ENCODE data around the gene GAS7.

GAS7 gene

GRCh38 chr17:10170233-10170632 lies 28.2 kb downstream of the GAS7 start:
- no peak for DNase-seq

DNA sequence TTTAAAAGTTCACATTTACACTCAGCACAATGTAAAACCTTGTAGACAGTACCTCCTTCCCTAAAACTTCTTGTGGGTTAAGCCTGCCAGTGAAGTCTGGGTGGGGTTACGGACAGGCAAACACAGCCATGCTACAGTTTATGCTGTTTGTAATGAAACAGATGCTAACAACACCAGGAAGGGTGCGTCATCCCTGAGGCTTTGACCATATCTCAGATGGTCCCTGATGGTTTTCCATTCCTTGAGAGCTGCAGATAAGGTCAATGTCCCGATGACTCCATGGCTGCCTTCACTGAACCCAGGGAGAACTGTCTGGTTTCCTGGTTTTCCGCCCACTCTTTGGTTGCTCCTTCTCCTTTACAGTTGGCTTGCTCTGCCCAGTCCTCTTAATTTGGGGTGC lies 29.1 kb downstream of the GAS7 start:
- no peak for DNase-seq

DNA sequence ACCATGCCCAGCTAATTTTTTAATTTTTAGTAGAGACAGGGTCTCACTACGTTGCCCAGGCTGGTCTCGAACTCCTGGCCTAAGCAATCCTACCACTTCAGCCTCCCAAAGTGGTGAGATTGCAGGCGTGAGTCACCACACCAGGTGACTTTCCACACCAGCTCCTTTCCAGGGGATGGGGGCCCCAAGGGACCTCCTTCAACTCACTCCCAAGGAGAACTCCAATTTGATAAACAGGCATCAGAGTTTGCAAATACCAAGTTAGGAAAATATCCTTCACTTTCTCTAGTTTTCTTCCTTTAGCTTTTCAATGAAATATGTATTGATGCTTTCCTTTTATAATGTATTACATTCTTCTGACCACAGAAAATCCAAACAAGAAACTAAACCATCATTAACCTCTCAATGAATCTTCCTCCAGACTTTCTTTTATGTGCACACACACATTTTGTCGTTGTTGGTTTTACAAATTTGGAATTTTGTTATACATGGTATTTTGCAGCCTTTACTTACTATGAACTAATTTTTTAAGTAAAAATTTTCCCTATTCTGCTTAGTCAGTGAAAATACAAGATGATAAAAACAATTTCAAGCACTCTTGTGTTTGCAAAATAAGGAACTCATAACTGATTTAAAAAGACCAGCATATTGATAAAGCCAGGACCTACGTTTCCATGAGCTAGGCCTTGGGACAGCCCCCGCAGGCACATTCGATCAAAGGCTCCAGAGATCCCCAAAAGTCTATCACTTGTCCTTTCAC lies 32.0 kb downstream of the GAS7 start:
- DNase-seq, result no peak

- no peak for DNase-seq
Measured at GRCh38 chr17:10162096-10162495, 36.3 kb downstream of the GAS7 start.

DNA sequence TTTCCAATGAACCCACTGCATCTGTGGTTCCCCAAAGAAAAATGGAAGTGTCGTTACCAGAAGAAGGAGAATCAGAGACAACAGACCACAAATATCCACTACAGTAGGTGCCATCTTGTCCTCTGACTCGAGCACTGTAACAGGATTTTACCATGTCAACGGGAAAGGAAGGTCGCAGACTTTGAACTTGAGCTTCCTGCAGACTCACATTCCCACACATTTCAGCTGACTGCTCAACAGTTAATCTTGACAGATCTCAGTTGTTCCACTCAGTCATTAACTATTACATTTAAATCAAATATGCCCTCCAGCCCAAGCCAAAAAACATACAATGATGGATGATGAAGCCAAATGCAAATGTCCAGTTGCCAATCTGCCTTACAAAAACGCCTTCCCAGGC lies 37.0 kb downstream of the GAS7 start:
- DNase-seq, result no peak

DNA sequence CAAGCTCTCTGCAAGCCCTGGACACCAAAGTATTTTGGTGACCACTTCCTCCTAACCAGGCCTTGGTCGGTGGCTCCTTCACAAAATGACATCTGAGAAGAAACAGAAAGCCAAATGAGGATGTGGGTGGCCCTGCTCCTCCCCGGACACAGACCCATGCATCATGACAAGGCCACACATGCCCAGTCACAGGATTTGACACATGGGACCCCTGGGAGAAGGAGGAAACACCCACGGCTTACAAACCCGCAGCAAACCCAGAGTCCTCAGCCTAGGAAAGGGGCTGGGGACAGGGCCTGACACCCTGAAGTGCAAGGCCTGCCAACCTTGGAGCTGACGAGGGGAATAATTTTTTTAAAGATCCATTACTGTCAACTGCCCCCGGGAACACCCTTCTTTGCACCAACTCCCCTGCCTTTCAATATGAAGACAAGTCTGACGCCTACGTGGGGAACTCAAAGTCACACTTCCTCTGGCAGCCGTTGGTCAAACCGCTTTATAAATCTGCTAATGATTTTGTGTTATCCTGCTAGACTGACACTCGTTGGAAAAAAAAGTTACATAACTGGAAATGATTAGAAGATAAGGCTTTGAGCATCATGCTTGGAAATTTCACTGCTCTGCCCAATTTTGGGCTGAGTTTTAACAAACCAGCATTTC lies 41.3 kb downstream of the GAS7 start:
- no peak for DNase-seq

DNA sequence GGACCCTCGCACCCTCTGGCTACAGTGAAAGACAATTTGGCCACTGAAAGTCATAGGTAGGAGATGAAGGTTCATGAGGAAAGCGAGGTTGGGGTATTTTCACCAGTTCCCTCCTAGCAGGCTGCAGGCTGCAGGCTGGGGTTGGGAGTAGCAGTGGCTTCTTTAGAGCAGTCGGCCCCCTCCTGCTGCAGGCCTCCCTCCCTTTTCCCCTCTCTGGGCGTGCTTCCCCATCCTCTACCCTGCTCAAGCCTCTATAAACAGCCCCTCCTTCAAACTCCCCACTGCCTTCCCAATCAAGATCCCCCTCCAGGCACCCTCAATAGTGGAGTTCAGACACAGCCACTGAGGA lies 41.8 kb downstream of the GAS7 start:
- DNase-seq, result no peak

DNA sequence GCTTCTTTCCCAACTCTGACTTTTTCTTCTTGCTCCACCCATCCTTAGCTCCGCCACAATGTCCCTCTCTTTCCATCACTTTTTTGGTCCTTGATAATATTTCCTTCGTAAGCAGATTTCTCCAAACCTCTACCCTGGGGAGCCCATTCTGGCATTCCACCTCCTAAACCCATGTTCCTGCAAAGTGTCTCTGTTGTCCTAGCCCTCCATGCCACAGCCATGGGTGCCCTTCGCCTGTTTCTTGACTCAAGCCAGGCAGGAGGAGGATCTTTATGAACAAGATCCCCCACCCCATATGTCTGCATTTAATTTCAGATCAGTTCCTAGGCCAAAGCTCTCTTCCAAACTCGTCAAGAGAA lies 42.4 kb downstream of the GAS7 start:
- DNase-seq, result no peak

- DNase-seq, result no peak
Measured at GRCh38 chr17:10155371-10156076, 42.9 kb downstream of the GAS7 start.

DNA sequence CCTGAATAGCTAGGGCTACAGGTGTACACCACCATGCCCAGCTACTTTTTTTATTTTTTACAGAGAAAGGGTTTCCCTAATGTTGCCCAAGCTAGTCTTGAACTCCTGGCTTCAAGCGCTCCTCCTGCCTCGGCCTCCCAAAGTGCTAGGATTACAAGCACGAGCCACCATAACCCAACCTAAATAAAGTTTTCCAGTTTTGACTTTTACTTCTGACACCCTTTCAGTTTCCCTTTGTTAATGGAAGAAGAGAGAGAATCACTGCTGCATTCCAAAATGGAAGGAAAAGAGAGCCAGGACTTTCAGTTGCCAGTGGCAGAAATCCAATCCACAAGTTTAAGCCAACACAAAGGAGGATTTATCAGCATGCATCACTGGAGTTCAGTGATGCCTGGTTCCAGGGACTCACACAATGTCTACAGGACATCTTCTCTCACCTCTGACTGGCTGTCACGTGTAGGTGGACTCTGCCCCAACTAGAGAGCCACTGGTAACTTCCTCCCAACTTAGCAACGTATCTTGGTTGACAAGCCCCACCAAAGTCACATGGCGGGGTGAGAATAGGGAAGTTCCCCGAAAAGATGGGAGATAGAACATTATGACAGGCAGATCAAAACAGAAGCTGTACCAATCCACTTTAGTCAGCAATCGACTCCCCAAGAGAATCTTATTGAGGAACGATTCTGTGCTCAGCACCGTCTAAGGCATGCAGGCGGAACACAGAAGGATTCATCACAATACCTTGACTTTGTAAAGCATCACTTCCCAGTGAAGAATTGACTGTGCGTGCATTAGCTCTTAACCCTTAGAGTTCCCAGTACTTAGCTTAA lies 46.5 kb downstream of the GAS7 start:
- DNase-seq, result no peak

- no peak for DNase-seq
Measured at GRCh38 chr17:10149573-10150399, 48.6 kb downstream of the GAS7 start.

DNA sequence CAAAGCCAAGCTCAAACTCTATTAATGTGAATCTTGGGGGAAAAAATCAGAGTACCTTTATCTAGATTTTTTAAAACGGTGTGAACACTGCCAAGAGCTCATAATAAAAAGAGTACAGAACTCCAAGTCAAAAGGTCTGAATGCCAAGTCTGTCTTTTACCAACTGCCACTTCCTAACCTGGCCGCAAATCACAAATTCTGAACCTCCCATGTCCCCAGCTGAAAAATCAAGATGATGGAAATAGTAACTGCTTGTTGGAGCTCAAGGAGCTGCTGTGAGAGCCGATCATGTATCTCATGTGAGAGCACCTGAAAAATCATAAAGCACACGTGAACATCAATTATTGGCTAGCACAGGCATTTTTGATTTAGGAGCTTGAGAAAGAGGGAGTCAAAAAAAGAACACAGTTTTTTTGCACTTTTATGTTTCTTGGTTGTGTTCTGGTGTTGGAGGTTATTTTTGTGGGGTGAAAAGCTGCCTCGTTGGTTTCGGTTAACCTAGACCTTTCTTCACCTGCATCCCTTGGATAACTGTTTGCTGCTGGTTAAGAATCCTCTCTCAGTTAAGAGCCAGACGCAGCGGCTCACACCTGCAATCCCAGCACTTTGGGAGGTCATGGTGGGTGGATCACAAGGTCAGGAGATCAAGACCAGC lies 50.5 kb downstream of the GAS7 start:
- DNase-seq, result no peak

- no peak for DNase-seq
Measured at GRCh38 chr17:10147040-10147439, 51.4 kb downstream of the GAS7 start.

GRCh38 chr17:10144982-10145381 lies 53.4 kb downstream of the GAS7 start:
- DNase-seq, result no peak

DNA sequence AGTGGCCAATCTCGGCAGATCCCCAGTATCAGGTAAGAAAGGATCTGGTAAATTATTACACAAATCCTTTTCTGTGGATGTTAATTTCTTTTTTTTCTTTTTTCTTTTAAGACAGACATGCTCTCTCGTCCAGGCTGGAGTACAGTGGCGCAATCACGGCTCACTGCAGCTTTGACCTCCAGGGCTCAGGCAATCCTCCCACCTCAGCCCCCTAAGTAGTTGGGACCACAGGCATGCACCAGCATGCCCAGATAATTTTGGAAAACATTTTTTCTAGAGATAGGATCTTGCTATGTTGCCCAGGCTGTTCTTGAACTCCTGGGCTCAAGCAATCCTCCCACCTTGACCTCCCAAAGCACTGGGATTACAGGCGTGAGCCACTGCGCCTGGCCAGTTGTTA lies 54.0 kb downstream of the GAS7 start:
- no peak for DNase-seq

DNA sequence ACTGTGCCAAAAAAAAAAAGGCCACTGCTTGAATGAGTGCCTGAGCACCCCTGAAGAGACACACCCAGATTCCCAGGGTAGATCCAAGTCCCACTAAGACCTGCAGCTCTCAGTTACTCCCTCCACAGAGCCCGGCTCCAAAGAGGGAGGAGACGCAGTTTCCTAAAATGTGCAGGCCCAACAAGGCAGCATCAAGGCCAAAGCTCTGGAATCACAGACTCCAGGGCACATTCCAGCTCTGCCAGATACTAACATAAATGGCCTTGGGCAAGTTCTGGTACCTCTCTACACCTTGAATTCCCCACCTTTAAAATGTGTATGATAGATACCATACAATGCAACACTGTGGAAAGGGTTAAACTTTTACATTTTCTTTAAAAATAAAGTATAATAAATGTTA lies 57.0 kb downstream of the GAS7 start:
- DNase-seq, result no peak

DNA sequence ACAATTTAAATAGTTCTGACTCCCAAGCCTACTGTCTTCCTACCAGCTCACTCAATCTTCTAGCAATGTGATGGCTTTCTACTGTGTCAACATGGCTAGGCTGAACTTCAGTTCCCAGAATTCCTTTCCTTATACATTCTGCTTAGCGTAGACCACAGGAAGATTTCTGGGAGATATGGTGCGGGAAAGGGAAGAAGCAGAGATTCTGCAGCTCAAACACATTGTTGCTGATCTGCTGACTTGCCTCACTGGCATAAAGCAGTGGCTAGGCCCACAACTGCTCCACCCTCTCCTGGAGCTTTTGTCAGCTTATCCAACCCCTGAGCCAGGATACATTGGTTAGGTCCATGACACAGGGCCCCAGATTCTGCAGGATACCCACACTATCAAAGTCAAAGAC lies 58.8 kb downstream of the GAS7 start:
- DNase-seq, result no peak

- DNase-seq, result no peak
Measured at GRCh38 chr17:10136258-10136981, 62.0 kb downstream of the GAS7 start.

DNA sequence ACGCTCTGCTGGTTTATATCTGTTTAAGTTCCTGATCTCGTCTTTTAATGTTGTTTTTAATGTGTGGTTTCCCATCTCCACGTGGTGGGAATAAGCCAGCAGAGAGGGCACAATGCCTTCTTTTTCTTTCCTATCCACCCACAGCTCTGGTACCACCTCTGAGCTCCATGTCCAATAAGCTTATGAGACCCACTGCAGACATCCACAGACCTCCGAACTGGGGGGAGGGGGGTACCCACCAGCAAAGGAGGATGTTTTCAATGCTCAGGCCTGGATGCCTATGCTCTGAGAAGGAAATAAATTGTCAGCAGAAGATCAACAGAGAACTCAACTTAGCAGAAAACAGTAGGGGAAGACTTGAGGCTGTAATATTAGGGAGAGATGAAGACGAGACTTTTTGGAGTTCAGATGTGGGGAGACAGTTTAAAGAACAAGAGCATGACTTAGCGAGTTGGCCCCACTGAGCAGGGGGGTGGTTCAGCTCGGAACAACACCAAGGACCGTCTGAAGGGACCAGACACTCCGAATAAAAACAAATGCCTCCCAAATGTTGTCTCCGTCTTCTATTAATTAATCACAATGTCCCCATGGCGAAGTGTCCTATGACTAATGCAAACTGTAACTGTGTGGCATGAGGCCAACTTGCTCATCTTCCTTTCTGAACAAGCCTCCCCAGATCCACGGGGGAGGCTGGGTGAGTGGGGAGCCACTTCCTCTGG lies 62.7 kb downstream of the GAS7 start:
- DNase-seq, result no peak

- DNase-seq, result no peak
Measured at GRCh38 chr17:10130677-10131076, 67.7 kb downstream of the GAS7 start.

DNA sequence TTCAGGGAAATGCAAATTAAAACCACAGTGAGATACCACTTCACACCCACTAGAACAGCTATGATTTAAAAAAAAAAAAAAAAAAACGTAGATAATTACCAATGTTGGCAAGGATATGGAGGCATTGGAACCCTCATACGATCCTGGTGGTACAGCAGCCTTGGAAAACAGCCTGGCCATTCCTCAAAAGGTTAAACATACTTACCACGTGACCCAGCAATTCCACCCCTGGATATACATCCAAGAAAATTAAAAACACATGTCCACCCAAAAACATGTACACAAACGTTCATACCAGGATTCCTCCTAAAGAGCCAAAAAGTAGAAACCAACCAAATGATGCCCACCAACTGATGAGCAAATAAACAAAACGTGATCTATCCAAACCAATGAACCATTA lies 68.1 kb downstream of the GAS7 start:
- DNase-seq, result no peak

Measured in amniotic stem cell (primary cell).